ENCODE results near the gene TCF12.

GRCh38 chr15:56969265-56969895, 50.9 kb downstream of the TCF12 start:
- TF ChIP-seq CTCF (IDR thresholded peaks at IDR 0.05): no peak
- TF ChIP-seq POLR2A (IDR thresholded peaks at IDR 0.05): no peak
